Right atrium auricular region (tissue), 2 donors: Measurements from ENCODE around the gene SUGCT. TPM values are rescaled to one million over a fixed set of nuclear protein-coding genes. Genes with fewer than 3 reads are reported as not detected.

ENCODE experiments used
- DNase-seq: peaks from one replicate; pipeline ENCODE4 v3.0.0-alpha.2; 2019; ENCODE audit warnings: low spot score
- H3K27ac ChIP-seq, 2 donors: fragments of 200-600 bp; sonication (generic); 1 replicate in 1 of 2; 2 replicates in 1 of 2; pipeline ENCODE4 v1.5.1; 2016 to 2019
- H3K27me3 ChIP-seq, 2 donors: fragments of 200-600 bp; sonication (generic); one replicate each; pipeline versions ENCODE4 v1.5.1 to v1.6.0; 2017 to 2019
- H3K36me3 ChIP-seq: fragments of 200-600 bp; sonication (generic); one replicate; pipeline ENCODE4 v1.5.1; 2016
- H3K4me1 ChIP-seq, 2 donors: fragments of 200-600 bp; sonication (generic); one replicate each; pipeline versions ENCODE4 v1.5.1 to v1.6.0; 2017 to 2019
- H3K4me3 ChIP-seq, 2 donors: fragments of 200-600 bp; sonication (generic); 1 replicate in 1 of 2; 2 replicates in 1 of 2; pipeline ENCODE4 v1.5.1; 2017 to 2019; ENCODE audit warnings: mild to moderate bottlenecking in 1 of 2, moderate library complexity in 1 of 2
- H3K9me3 ChIP-seq, 2 donors: fragments of 200-600 bp; sonication (generic); one replicate each; pipeline ENCODE4 v1.5.1; 2019
- total RNA-seq, 2 donors: library from RNA; depleted of rRNA; stranded (reverse); fragments of >200 nt; gene quantifications; one replicate each; pipeline ENCODE4 v1.1.0, GENCODE V29; 2016
- TF ChIP-seq, protein P1 (sequence below), 2 donors: fragments of 200-600 bp; sonication (generic); IDR thresholded peaks; one replicate each; pipeline ENCODE4 v1.5.1; 2019; ENCODE audit warnings: antibody characterized with exemption in 2 of 2

SUGCT gene
- total RNA-seq, 2 donors from 2014 or later: 2.6 to 5.4 TPM

- Histone ChIP-seq H3K27ac (no peak overlapping the region), H3K27me3 (no peaks in the 10 kb centered on the region), H3K4me1 (no peaks in the 10 kb centered on the region), H3K36me3 (no peaks in the 10 kb centered on the region), H3K9me3 (no peaks in the 10 kb centered on the region), H3K4me3 (no peak overlapping the region)
- TF ChIP-seq, protein P1, sequence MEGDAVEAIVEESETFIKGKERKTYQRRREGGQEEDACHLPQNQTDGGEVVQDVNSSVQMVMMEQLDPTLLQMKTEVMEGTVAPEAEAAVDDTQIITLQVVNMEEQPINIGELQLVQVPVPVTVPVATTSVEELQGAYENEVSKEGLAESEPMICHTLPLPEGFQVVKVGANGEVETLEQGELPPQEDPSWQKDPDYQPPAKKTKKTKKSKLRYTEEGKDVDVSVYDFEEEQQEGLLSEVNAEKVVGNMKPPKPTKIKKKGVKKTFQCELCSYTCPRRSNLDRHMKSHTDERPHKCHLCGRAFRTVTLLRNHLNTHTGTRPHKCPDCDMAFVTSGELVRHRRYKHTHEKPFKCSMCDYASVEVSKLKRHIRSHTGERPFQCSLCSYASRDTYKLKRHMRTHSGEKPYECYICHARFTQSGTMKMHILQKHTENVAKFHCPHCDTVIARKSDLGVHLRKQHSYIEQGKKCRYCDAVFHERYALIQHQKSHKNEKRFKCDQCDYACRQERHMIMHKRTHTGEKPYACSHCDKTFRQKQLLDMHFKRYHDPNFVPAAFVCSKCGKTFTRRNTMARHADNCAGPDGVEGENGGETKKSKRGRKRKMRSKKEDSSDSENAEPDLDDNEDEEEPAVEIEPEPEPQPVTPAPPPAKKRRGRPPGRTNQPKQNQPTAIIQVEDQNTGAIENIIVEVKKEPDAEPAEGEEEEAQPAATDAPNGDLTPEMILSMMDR (IDR thresholded peaks at IDR 0.05): no peak
- no peak for DNase-seq
Observed at GRCh38 chr7:40310258-40310657, 175.5 kb downstream of the SUGCT start.

GRCh38 chr7:40311307-40311706, 176.5 kb downstream of the SUGCT start:
- H3K9me3 ChIP-seq: no peaks in the 10 kb centered on the region
- H3K4me3 ChIP-seq: no peak overlapping the region
- no peaks in the 10 kb centered on the region for H3K27me3 ChIP-seq
- no peak overlapping the region for H3K27ac ChIP-seq
- H3K4me1 ChIP-seq: no peaks in the 10 kb centered on the region
- no peaks in the 10 kb centered on the region for H3K36me3 ChIP-seq
- DNase-seq: no peak
- TF ChIP-seq, protein P1 (IDR thresholded peaks at IDR 0.05): no peak

DNA sequence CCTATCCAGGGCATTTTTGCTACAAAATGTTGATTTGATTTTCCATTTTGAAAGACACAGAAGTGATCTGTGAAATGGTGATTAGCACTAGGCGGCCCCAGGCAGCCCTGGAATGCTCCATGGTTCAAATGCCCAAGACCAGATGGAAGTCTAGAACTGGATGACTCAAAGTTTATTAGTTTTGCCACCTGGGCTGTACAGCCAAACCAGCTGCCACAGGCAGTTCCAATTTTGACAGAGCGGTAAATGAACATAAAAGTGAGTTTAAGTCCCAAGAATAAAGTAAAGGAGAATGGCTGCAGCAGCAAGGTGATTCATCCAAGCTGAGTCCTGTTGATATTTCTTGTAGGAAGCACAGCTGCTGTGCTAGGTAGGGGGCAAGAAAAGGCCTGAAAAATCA, 180.5 kb downstream of the SUGCT start:
- H3K9me3 ChIP-seq: no peaks in the 10 kb centered on the region
- no peak for DNase-seq
- no peak overlapping the region for H3K4me3 ChIP-seq
- no peaks in the 10 kb centered on the region for H3K36me3 ChIP-seq
- no peak overlapping the region for H3K27ac ChIP-seq
- TF ChIP-seq, protein P1 (IDR thresholded peaks at IDR 0.05): no peak
- H3K27me3 ChIP-seq: no peaks in the 10 kb centered on the region
- H3K4me1 ChIP-seq: no peaks in the 10 kb centered on the region

DNA sequence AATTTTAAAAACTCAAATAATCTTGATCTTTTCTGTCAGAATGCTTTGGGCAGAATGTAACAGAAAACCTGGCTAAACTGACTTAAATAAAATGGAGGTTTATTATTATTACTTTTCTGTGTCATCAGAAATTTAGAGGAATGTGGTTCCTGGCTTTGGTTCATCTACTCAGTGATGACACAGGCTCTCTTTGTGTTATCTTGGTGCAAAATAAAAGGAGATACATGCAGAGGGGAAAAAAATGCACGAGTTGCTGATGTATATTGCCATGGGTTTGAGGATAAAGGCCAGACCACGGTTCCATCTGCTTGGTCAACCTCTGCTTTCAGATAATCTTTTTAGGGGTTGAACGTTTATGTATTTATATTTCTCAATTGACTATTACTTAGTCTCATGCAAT, 181.4 kb downstream of the SUGCT start:
- Histone ChIP-seq H3K27me3 (no peaks in the 10 kb centered on the region), H3K4me1 (no peaks in the 10 kb centered on the region), H3K27ac (no peak overlapping the region), H3K36me3 (no peaks in the 10 kb centered on the region), H3K4me3 (no peak overlapping the region), H3K9me3 (no peaks in the 10 kb centered on the region)
- no peak for DNase-seq
- TF ChIP-seq, protein P1 (IDR thresholded peaks at IDR 0.05): no peak

- Histone ChIP-seq H3K27me3 (no peaks in the 10 kb centered on the region), H3K36me3 (no peaks in the 10 kb centered on the region), H3K4me1 (no peaks in the 10 kb centered on the region), H3K27ac (no peak overlapping the region), H3K9me3 (no peaks in the 10 kb centered on the region), H3K4me3 (no peak overlapping the region)
- DNase-seq: no peak
- TF ChIP-seq, protein P1 (IDR thresholded peaks at IDR 0.05): no peak
Observed at GRCh38 chr7:40324914-40325313, 190.1 kb downstream of the SUGCT start.

GRCh38 chr7:40327113-40327512, 192.3 kb downstream of the SUGCT start:
- H3K9me3 ChIP-seq: no peaks in the 10 kb centered on the region
- no peaks in the 10 kb centered on the region for H3K27me3 ChIP-seq
- no peaks in the 10 kb centered on the region for H3K36me3 ChIP-seq
- H3K4me3 ChIP-seq: no peak overlapping the region
- TF ChIP-seq, protein P1 (IDR thresholded peaks at IDR 0.05): no peak
- DNase-seq: no peak
- H3K4me1 ChIP-seq: no peaks in the 10 kb centered on the region
- no peak overlapping the region for H3K27ac ChIP-seq
